GM12878 (cell line): ENCODE results near the gene GLIPR2. TPM values are rescaled to one million over a fixed set of nuclear protein-coding genes. Genes with fewer than 3 reads are reported as not detected.

ENCODE experiments used
- ATAC-seq: fragments of 200-7000 bp; cut with Tn5 transposase; 3 replicates; pipeline ENCODE4 v1.9.1; 2020; ENCODE audit warnings: mild to moderate bottlenecking, moderate library complexity
- BruUV-seq: library from RNA; stranded (reverse); fragments of 400-500 nt; replicated peaks from 2 replicates; lab custom pipeline; 2021; lab: Mats Ljungman, UMichigan
- CTCF ChIA-PET: fragments of 300-600 bp; sonication (Branson Sonifier 250); formaldehyde crosslinking; extraction: SDS; loops from one replicate; lab custom pipeline; 2021; ENCODE audit warnings: inconsistent platforms; lab: Yijun Ruan, JAX
- POLR2A ChIA-PET: fragments of 350-600 bp; formaldehyde crosslinking; extraction: SDS; loops from one replicate; lab custom pipeline; 2021; ENCODE audit warnings: inconsistent platforms; lab: Charles Lee
- RAD21 ChIA-PET: fragments of 300-600 bp; sonication (Branson Sonifier 250); formaldehyde crosslinking; loops from one replicate; lab custom pipeline; 2023; ENCODE audit warnings: antibody characterized with exemption; ENCODE audit not compliant: unreplicated experiment; lab: Charles Lee
- SMC1A ChIA-PET: fragments of 300-600 bp; sonication (Branson Sonifier 250); formaldehyde crosslinking; loops from one replicate; lab custom pipeline; 2023; ENCODE audit not compliant: unreplicated experiment, uncharacterized antibody; lab: Charles Lee
- DNase-seq: peaks from one replicate; pipeline ENCODE4 v3.0.0-alpha.2; 2011; ENCODE audit warnings: low read depth, low spot score
- FAIRE-seq: peaks from 3 replicates; lab custom pipeline; 2011; peaks lifted over from hg19 to GRCh38; lab: Jason Lieb, UNC
- H2AFZ ChIP-seq: 2 replicates; pipeline ENCODE4 v1.6.0; 2011; ENCODE audit warnings: low read depth, low read length, control low read depth; ENCODE audit not compliant: control insufficient read depth
- H3K27ac ChIP-seq: 2 replicates; pipeline ENCODE4 v1.5.1; 2011; ENCODE audit warnings: control low read depth; ENCODE audit not compliant: control insufficient read depth, insufficient read depth
- H3K27me3 ChIP-seq, 2 experiments: replicated peaks in 1 of 2; 2 replicates each; pipeline versions ENCODE4 v1.6.0 to v1.6.1; 2011; ENCODE audit warnings: low read length in 1 of 2; ENCODE audit not compliant: control insufficient read depth in 2 of 2, insufficient read depth in 2 of 2
- H3K36me3 ChIP-seq, 2 experiments: 2 replicates each; pipeline ENCODE4 v1.5.1; 2011; ENCODE audit warnings: low read length in 1 of 2; ENCODE audit not compliant: control insufficient read depth in 2 of 2, insufficient read depth in 2 of 2
- H3K4me1 ChIP-seq: 2 replicates; pipeline ENCODE4 v1.6.1; 2011; ENCODE audit warnings: mild to moderate bottlenecking, low read length, moderate library complexity, mixed read lengths; ENCODE audit not compliant: control insufficient read depth, insufficient read depth
- H3K4me2 ChIP-seq: 2 replicates; pipeline ENCODE4 v1.6.0; 2011; ENCODE audit warnings: control low read depth; ENCODE audit not compliant: control insufficient read depth, insufficient read depth
- H3K4me3 ChIP-seq: fragments of 200-600 bp; sonication (generic); 2 replicates; pipeline ENCODE4 v1.5.1; 2016
- H3K79me2 ChIP-seq: 2 replicates; pipeline ENCODE4 v1.6.0; 2011; ENCODE audit warnings: low read length; ENCODE audit not compliant: control insufficient read depth, insufficient read depth
- H3K9ac ChIP-seq: 2 replicates; pipeline ENCODE4 v1.8.0; 2011; ENCODE audit warnings: low read length, control low read depth, mixed read lengths; ENCODE audit not compliant: control insufficient read depth, insufficient read depth
- H3K9me3 ChIP-seq: replicated peaks from 3 replicates; pipeline ENCODE4 v1.5.1; 2011; ENCODE audit warnings: mild to moderate bottlenecking, low read length; ENCODE audit not compliant: control insufficient read depth, insufficient read depth
- H4K20me1 ChIP-seq: 2 replicates; pipeline ENCODE4 v1.6.0; 2011; ENCODE audit not compliant: control insufficient read depth, insufficient read depth
- ETV6 ChIP-seq, 2 experiments: fragments of 450-650 bp in 1 of 2; IDR thresholded peaks in 1 of 2; conservative IDR thresholded peaks in 1 of 2; 2 replicates each; pipeline ENCODE4 v1.6.1; 2014; ENCODE audit warnings: antibody characterized with exemption in 1 of 2, borderline replicate concordance in 1 of 2, low read depth in 1 of 2, mild to moderate bottlenecking in 1 of 2, moderate library complexity in 1 of 2
- FOXK2 ChIP-seq: fragments of 450-650 bp; IDR thresholded peaks from 2 replicates; pipeline ENCODE4 v1.6.1; 2017; ENCODE audit warnings: mild to moderate bottlenecking, moderate library complexity
- GATAD2B ChIP-seq: fragments of 450-650 bp; conservative IDR thresholded peaks from 2 replicates; pipeline ENCODE4 v1.6.1; 2017; ENCODE audit warnings: low read depth, mild to moderate bottlenecking, moderate library complexity
- HDAC6 ChIP-seq: fragments of 200-600 bp; sonication (generic); IDR thresholded peaks from one replicate; pipeline ENCODE4 v1.8.0; 2017; ENCODE audit warnings: antibody characterized with exemption; ENCODE audit not compliant: unreplicated experiment
- HDGF ChIP-seq: fragments of 450-650 bp; IDR thresholded peaks from 2 replicates; pipeline ENCODE4 v1.6.1; 2016; ENCODE audit warnings: antibody characterized with exemption
- NFXL1 ChIP-seq: fragments of 450-650 bp; IDR thresholded peaks from 2 replicates; pipeline ENCODE4 v1.6.1; 2017; ENCODE audit warnings: antibody characterized with exemption, mild to moderate bottlenecking, borderline replicate concordance
- NR2C1 ChIP-seq: fragments of 450-650 bp; IDR thresholded peaks from 2 replicates; pipeline ENCODE4 v1.6.1; 2017; ENCODE audit warnings: antibody characterized with exemption, mild to moderate bottlenecking, moderate library complexity
- NR2C2 ChIP-seq: IDR thresholded peaks from 2 replicates; pipeline ENCODE4 v1.6.1; 2011; ENCODE audit warnings: borderline replicate concordance, low read depth; ENCODE audit not compliant: control insufficient read depth, insufficient read length
- PML ChIP-seq: IDR thresholded peaks from 2 replicates; pipeline ENCODE4 v1.6.1; 2012; ENCODE audit warnings: low read length, inconsistent platforms
- REST ChIP-seq: IDR thresholded peaks from 2 replicates; pipeline ENCODE4 v1.6.1; 2012; ENCODE audit warnings: mild to moderate bottlenecking, low read depth, low read length
- SMAD5 ChIP-seq: IDR thresholded peaks from 2 replicates; pipeline ENCODE4 v1.6.1; 2016; ENCODE audit warnings: antibody characterized with exemption, low read depth
- STAT3 ChIP-seq: IDR thresholded peaks from 2 replicates; pipeline ENCODE4 v1.6.1; 2011; ENCODE audit warnings: low read depth, low read length, improper control_type of control experiment
- USF2 ChIP-seq: IDR thresholded peaks from 2 replicates; pipeline ENCODE4 v1.6.1; 2011; ENCODE audit warnings: low read depth, low read length, improper control_type of control experiment, borderline replicate concordance
- WGBS: methylation state at CpG from one replicate; pipeline ENCODE4 v1.1.6; 2016; ENCODE audit warnings: low lambda C conversion rate; ENCODE audit not compliant: insufficient replicate concordance, insufficient coverage; ENCODE audit errors: missing lambda C conversion rate; 5-methylcytosine and 5-hydroxymethylcytosine counted together
- in situ Hi-C: fragments of 300-500 bp; cut with MboI; formaldehyde crosslinking; loops from 9 replicates; pipeline ENCODE4 v1.14.3; 2018; ENCODE audit warnings: mixed read lengths
- intact Hi-C: fragments of 100-400 bp; cut with micrococcal nuclease; formaldehyde crosslinking; loops from one replicate; pipeline ENCODE4 v1.14.2; 2022; ENCODE audit not compliant: unreplicated experiment
- polyA plus RNA-seq, 11 experiments: library from polyadenylated mRNA; depleted of rRNA in 4 of 11; unstranded in 6 of 11; stranded (reverse) in 5 of 11; fragments of >200 nt; fragmentation: Nextera tagmentation in 4 of 11; fragmentation: Illumina TruSeq in 1 of 11; extraction: Ambion mirVana in 4 of 11; extraction: Trizol in 1 of 11; gene quantifications; 1 replicate in 1 of 11; 2 replicates in 10 of 11; pipeline versions ENCODE4 v1.2.1 to v1.2.3, GENCODE V29; 2011 to 2016; ENCODE audit warnings: inconsistent platforms in 2 of 11, missing spikeins in 2 of 11, low read depth in 1 of 11
- total RNA-seq, 4 experiments: library from RNA; depleted of rRNA in 3 of 4; stranded (reverse); fragments of >200 nt in 3 of 4; fragmentation: Illumina TruSeq in 1 of 4; extraction: Trizol in 1 of 4; gene quantifications; 2 replicates each; pipeline versions ENCODE4 v1.2.1 to v1.2.3, GENCODE V29; 2013 to 2021

The GLIPR2 gene
- total and polyA plus RNA-seq, 10 of the 15 experiments (the other 5 are each of a cell fraction or from before 2014, with no cell fraction given) = 0.41 to 3.5 (median 2.2) TPM

- Histone ChIP-seq H3K79me2 (no peaks in the 10 kb centered on the region), H3K9ac (no peak overlapping the region), H2AFZ (no peak overlapping the region), H3K4me2 (no peak overlapping the region), H4K20me1 (no peaks in the 10 kb centered on the region), H3K27me3 (no peaks in the 10 kb centered on the region; a peak in 2 of 4 replicates), H3K9me3 (no peaks in the 10 kb centered on the region), H3K36me3 (no peaks in the 10 kb centered on the region), H3K4me1 (no peaks in the 10 kb centered on the region), H3K27ac (no peak overlapping the region), H3K4me3 (no peak overlapping the region)
- 0% methylated on average over 2 of the region's 2 CpGs for WGBS
- in situ Hi-C loops (no loop called here), intact Hi-C loops (no loop called here)
- FAIRE-seq (no peak), ATAC-seq (no peak), DNase-seq (no peak)
- ChIA-PET POLR2A (no interaction called here), CTCF (interaction anchor here (0.9 to 12.5 kb wide), 3 partner anchors 12 to 53 kb away, joined by 3 to 88 read pairs (median 5); no protein-coding TSS in a partner anchor), RAD21 (no interaction called here), SMC1A (interaction anchor here (0.7 to 2.4 kb wide), 5 partner anchors 9 to 106 kb away, joined by 3 to 10 read pairs (median 4); no protein-coding TSS in a partner anchor)
- TF ChIP-seq ETV6 (conservative IDR thresholded peaks at IDR 0.05 in 1 of 2, IDR thresholded peaks at IDR 0.05 in 1 of 2; ENCODE audit: borderline replicate concordance in 1 of 2, low read depth in 1 of 2) (no peak), HDAC6 (no peak), GATAD2B (no peak), USF2 (no peak)
- BruUV-seq = no TSS peak
Measured at GRCh38 chr9:36113999-36114398, 22.5 kb upstream of the GLIPR2 start.

- Histone ChIP-seq H3K4me3 (no peak overlapping the region), H3K27ac (no peak overlapping the region), H2AFZ (no peak overlapping the region), H3K36me3 (no peaks in the 10 kb centered on the region), H3K9me3 (no peaks in the 10 kb centered on the region), H3K27me3 (no peaks in the 10 kb centered on the region; a peak in 2 of 4 replicates), H3K4me1 (no peaks in the 10 kb centered on the region), H4K20me1 (no peaks in the 10 kb centered on the region), H3K9ac (no peak overlapping the region), H3K79me2 (no peaks in the 10 kb centered on the region), H3K4me2 (no peak overlapping the region)
- intact Hi-C loops (no loop called here), in situ Hi-C loops (no loop called here)
- no TSS peak for BruUV-seq
- RAD21 ChIA-PET = interaction anchor here (1.5 kb wide), 1 partner anchor 50 kb away, joined by 4 read pairs; no protein-coding TSS in a partner anchor
- ATAC-seq (no peak), FAIRE-seq (no peak), DNase-seq (no peak)
- SMC1A ChIA-PET = interaction anchor here (1.3 to 1.6 kb wide), 2 partner anchors 14 to 50 kb away, joined by 4 to 5 read pairs; no protein-coding TSS in a partner anchor
- CTCF ChIA-PET = interaction anchor here (1.4 to 12.5 kb wide), 2 partner anchors 15 to 48 kb away, joined by 3 to 88 read pairs; no protein-coding TSS in a partner anchor
- 14% methylated on average over 3 of the region's 3 CpGs for WGBS
- POLR2A ChIA-PET = interaction anchor here (0.5 to 0.6 kb wide), 2 partner anchors 8 to 144 kb away, joined by 3 to 5 read pairs; no protein-coding TSS in a partner anchor
- TF ChIP-seq FOXK2 = no peak
- TF ChIP-seq NR2C1 = no peak
- TF ChIP-seq STAT3 = no peak
- TF ChIP-seq PML = no peak
- no peak for TF ChIP-seq HDGF
- TF ChIP-seq NR2C2 = no peak
- no peak for TF ChIP-seq REST
- TF ChIP-seq NFXL1 = no peak
- no peak for TF ChIP-seq SMAD5
Measured at GRCh38 chr9:36116593-36116992, 19.9 kb upstream of the GLIPR2 start.
